HCT116 (cell line): Measurements from ENCODE around the gene MED13L.

Experiments
- CTCF ChIP-seq, 3 experiments: fragments of 200-600 bp in 1 of 3; sonication (generic) in 1 of 3; IDR thresholded peaks in 2 of 3; conservative IDR thresholded peaks in 1 of 3; 2 replicates each; pipeline ENCODE4 v1.5.1; 2012 to 2017; ENCODE audit warnings: low read depth in 2 of 3, low read length in 2 of 3, antibody characterized with exemption in 1 of 3, borderline replicate concordance in 1 of 3, control low read depth in 1 of 3, mild to moderate bottlenecking in 1 of 3, mixed read lengths in 1 of 3, mixed run types in 1 of 3, moderate library complexity in 1 of 3; ENCODE audit not compliant: insufficient read depth in 1 of 3
- EZH2phosphoT487 ChIP-seq: fragments of 200-600 bp; IDR thresholded peaks from 2 replicates; pipeline ENCODE4 v1.6.1; 2018; ENCODE audit warnings: antibody characterized with exemption, borderline replicate concordance
- MAX ChIP-seq: IDR thresholded peaks from 2 replicates; pipeline ENCODE4 v1.6.1; 2012
- POLR2A ChIP-seq: IDR thresholded peaks from 2 replicates; pipeline ENCODE4 v1.7.0; 2011; ENCODE audit warnings: borderline replicate concordance; ENCODE audit not compliant: insufficient read depth, insufficient read length; ENCODE audit errors: extremely low read depth
- POLR2AphosphoS5 ChIP-seq: IDR thresholded peaks from 2 replicates; pipeline ENCODE4 v1.6.1; 2011; ENCODE audit warnings: mild to moderate bottlenecking, low read depth, low read length, moderate library complexity
- REST ChIP-seq: IDR thresholded peaks from 2 replicates; pipeline ENCODE4 v1.6.1; 2012; ENCODE audit warnings: low read depth
- SRF ChIP-seq: IDR thresholded peaks from 2 replicates; pipeline ENCODE4 v1.6.1; 2012; ENCODE audit warnings: low read depth
- YY1 ChIP-seq: IDR thresholded peaks from 2 replicates; pipeline ENCODE4 v1.6.1; 2011; ENCODE audit warnings: low read length, low read depth, moderate library complexity, mild to moderate bottlenecking; ENCODE audit not compliant: insufficient replicate concordance; ENCODE audit errors: extremely low read depth

- no peak for TF ChIP-seq POLR2AphosphoS5
- TF ChIP-seq SRF: no peak
- TF ChIP-seq EZH2phosphoT487: no peak
- TF ChIP-seq CTCF (IDR thresholded peaks at IDR 0.05 in 2 of 3, conservative IDR thresholded peaks at IDR 0.05 in 1 of 3; ENCODE audit: borderline replicate concordance in 1 of 3, insufficient read depth in 1 of 3, low read depth in 2 of 3, low read length in 2 of 3): no peak
- TF ChIP-seq POLR2A: no peak
- TF ChIP-seq MAX: no peak
- TF ChIP-seq YY1: no peak
- no peak for TF ChIP-seq REST
Measured at GRCh38 chr12:116027551-116027821, 250.0 kb downstream of the MED13L start.
